Activated CD4-positive, alpha-beta T cell treated with anti-CD3 and anti-CD28 coated beads for 36 hours (primary cell): ENCODE measurements around the gene PSEN2. TPM values are rescaled to one million over a fixed set of nuclear protein-coding genes. Genes with fewer than 3 reads are reported as not detected.
A peak's percentile ranks its signal among the peaks of the same experiment; 100 is the strongest.

Experiments used
- ATAC-seq: fragments of 200-7000 bp; cut with Tn5 transposase; one replicate; pipeline ENCODE4 v1.10.0; 2021; ENCODE audit warnings: mild to moderate bottlenecking, moderate library complexity
- CTCF ChIA-PET: fragments of 350-600 bp; sonication (Branson Sonifier 250); formaldehyde crosslinking; loops from one replicate; lab custom pipeline; 2021; ENCODE audit warnings: antibody characterized with exemption; lab: Charles Lee
- POLR2A ChIA-PET: fragments of 350-600 bp; sonication (Branson Sonifier 250); formaldehyde crosslinking; loops from one replicate; lab custom pipeline; 2021; ENCODE audit warnings: antibody characterized with exemption, inconsistent platforms; lab: Charles Lee
- DNase-seq: peaks from one replicate; pipeline ENCODE4 v3.0.0-alpha.2; 2020
- H3K27ac Mint-ChIP-seq: one replicate; pipeline ENCODE4 v1.8.0; 2021; ENCODE audit warnings: mixed read lengths
- H3K27me3 Mint-ChIP-seq: one replicate; pipeline ENCODE4 v1.8.0; 2021; ENCODE audit warnings: mixed read lengths
- H3K36me3 Mint-ChIP-seq: one replicate; pipeline ENCODE4 v1.8.0; 2021; ENCODE audit warnings: low read depth, mixed read lengths
- H3K4me1 Mint-ChIP-seq: one replicate; pipeline ENCODE4 v1.8.0; 2021; ENCODE audit warnings: mixed read lengths
- H3K4me3 Mint-ChIP-seq: one replicate; pipeline ENCODE4 v1.8.0; 2021; ENCODE audit warnings: mild to moderate bottlenecking, moderate library complexity, mixed read lengths
- H3K9me3 Mint-ChIP-seq: one replicate; pipeline ENCODE4 v1.8.0; 2021; ENCODE audit warnings: low read depth, mixed read lengths
- intact Hi-C, 2 experiments: fragments of 100-400 bp; cut with DNase I in 1 of 2; cut with micrococcal nuclease in 1 of 2; formaldehyde crosslinking; loops; one replicate each; pipeline versions ENCODE4 v1.14.2 to v1.15.1; 2022 to 2024; cut with DNase I, micrococcal nuclease
- total RNA-seq, 2 experiments: library from RNA; stranded (reverse); gene quantifications; one replicate each; pipeline ENCODE4 v1.2.3, GENCODE V29; 2021

The PSEN2 gene
- total RNA-seq, 2 experiments from 2014 or later, result 2.2 to 3.2 TPM

GRCh38 chr1:226864311-226864710 lies 6.1 kb upstream of the PSEN2 start:
- DNase-seq (no peak), ATAC-seq (no peak)
- intact Hi-C loops, result no loop called here
- H3K4me1 Mint-ChIP-seq, result peaks cover 11% of the 10 kb centered on the region
- H3K27ac Mint-ChIP-seq, result no peak overlapping the region
- POLR2A ChIA-PET, result no interaction called here
- no peaks in the 10 kb centered on the region for H3K36me3 Mint-ChIP-seq
- H3K9me3 Mint-ChIP-seq, result no peaks in the 10 kb centered on the region
- peaks cover 10% of the 10 kb centered on the region for H3K27me3 Mint-ChIP-seq
- no peak overlapping the region for H3K4me3 Mint-ChIP-seq
- CTCF ChIA-PET, result interaction anchor here (0.6 to 1.6 kb wide), 2 partner anchors 238 to 735 kb away, joined by 4 read pairs; no protein-coding TSS in a partner anchor

- Mint-ChIP-seq H3K36me3 (no peaks in the 10 kb centered on the region), H3K27ac (no peak overlapping the region), H3K4me1 (peaks cover 11% of the 10 kb centered on the region), H3K27me3 (peaks cover 19% of the 10 kb centered on the region), H3K9me3 (no peaks in the 10 kb centered on the region), H3K4me3 (no peak overlapping the region)
- ChIA-PET CTCF (interaction anchor here (0.7 to 0.8 kb wide), 2 partner anchors 75 to 109 kb away, joined by 3 read pairs; no protein-coding TSS in a partner anchor), POLR2A (no interaction called here)
- intact Hi-C loops, result no loop called here
- DNase-seq (no peak), ATAC-seq (no peak)
Measured at GRCh38 chr1:226865590-226865989, 4.8 kb upstream of the PSEN2 start.

- Mint-ChIP-seq H3K27me3 (peaks cover 29% of the 10 kb centered on the region), H3K9me3 (no peaks in the 10 kb centered on the region), H3K4me1 (peaks cover 15% of the 10 kb centered on the region), H3K4me3 (no peak overlapping the region), H3K27ac (no peak overlapping the region), H3K36me3 (no peaks in the 10 kb centered on the region)
- ATAC-seq (no peak), DNase-seq (no peak)
- ChIA-PET CTCF (interaction anchor here (0.6 to 0.7 kb wide), 2 partner anchors 14 to 101 kb away, joined by 3 to 4 read pairs; no protein-coding TSS in a partner anchor), POLR2A (no interaction called here)
- intact Hi-C loops, result no loop called here
Measured at GRCh38 chr1:226867461-226868054, 2.9 kb upstream of the PSEN2 start.

- DNase-seq (no peak), ATAC-seq (no peak)
- Mint-ChIP-seq H3K27me3 (peaks cover 29% of the 10 kb centered on the region), H3K9me3 (no peaks in the 10 kb centered on the region), H3K36me3 (no peaks in the 10 kb centered on the region), H3K4me3 (no peak overlapping the region), H3K4me1 (peaks cover 5% of the 10 kb centered on the region), H3K27ac (no peak overlapping the region)
- intact Hi-C loops, result no loop called here
- ChIA-PET POLR2A (no interaction called here), CTCF (no interaction called here)
Measured at GRCh38 chr1:226868726-226869125, 1.7 kb upstream of the PSEN2 start.

GRCh38 chr1:226870026-226870400 lies 403 bp upstream of the PSEN2 start:
- H3K27me3 Mint-ChIP-seq, result peaks cover 27% of the 10 kb centered on the region
- DNase-seq, result no peak
- no peak overlapping the region for H3K27ac Mint-ChIP-seq
- no peaks in the 10 kb centered on the region for H3K9me3 Mint-ChIP-seq
- H3K4me1 Mint-ChIP-seq, result peaks cover 5% of the 10 kb centered on the region
- CTCF ChIA-PET, result interaction anchor here (1.1 kb wide), 1 partner anchor 13 kb away, joined by 3 read pairs; no protein-coding TSS in a partner anchor
- POLR2A ChIA-PET, result no interaction called here
- ATAC-seq, result no peak
- intact Hi-C loops, result no loop called here
- H3K4me3 Mint-ChIP-seq, result peak overlapping the region; percentile 67
- no peaks in the 10 kb centered on the region for H3K36me3 Mint-ChIP-seq

- Mint-ChIP-seq H3K9me3 (no peaks in the 10 kb centered on the region), H3K4me3 (peak overlapping the region; percentile 69), H3K4me1 (peaks cover 5% of the 10 kb centered on the region), H3K27me3 (peaks cover 27% of the 10 kb centered on the region), H3K36me3 (no peaks in the 10 kb centered on the region), H3K27ac (no peak overlapping the region)
- intact Hi-C loops, result no loop called here
- ATAC-seq (no peak), DNase-seq (no peak)
- ChIA-PET POLR2A (interaction anchor here (0.9 kb wide), 1 partner anchor 11 kb away, joined by 3 read pairs; no protein-coding TSS in a partner anchor), CTCF (interaction anchor here (0.7 kb wide), 1 partner anchor 35 kb away, joined by 3 read pairs; no protein-coding TSS in a partner anchor)
Measured at GRCh38 chr1:226871636-226872327, 1.4 kb downstream of the PSEN2 start.

GRCh38 chr1:226872437-226872836 lies 2.0 kb downstream of the PSEN2 start:
- Mint-ChIP-seq H3K4me3 (no peak overlapping the region), H3K27ac (no peak overlapping the region), H3K4me1 (peaks cover 5% of the 10 kb centered on the region), H3K9me3 (no peaks in the 10 kb centered on the region), H3K27me3 (peaks cover 27% of the 10 kb centered on the region), H3K36me3 (no peaks in the 10 kb centered on the region)
- ATAC-seq (no peak), DNase-seq (no peak)
- intact Hi-C loops, result no loop called here
- POLR2A ChIA-PET, result no interaction called here
- CTCF ChIA-PET, result no interaction called here

- intact Hi-C loops, result no loop called here
- ATAC-seq, result no peak
Measured at GRCh38 chr1:226873771-226874578, 3.6 kb downstream of the PSEN2 start.

GRCh38 chr1:226874579-226875425 lies 4.4 kb downstream of the PSEN2 start:
- Mint-ChIP-seq H3K27ac (no peak overlapping the region), H3K9me3 (no peaks in the 10 kb centered on the region), H3K4me3 (no peak overlapping the region), H3K36me3 (no peaks in the 10 kb centered on the region), H3K27me3 (peaks cover 14% of the 10 kb centered on the region), H3K4me1 (peaks cover 5% of the 10 kb centered on the region)
- intact Hi-C loops, result no loop called here
- CTCF ChIA-PET, result interaction anchor here (0.8 kb wide), 1 partner anchor 12 kb away, joined by 3 read pairs; no protein-coding TSS in a partner anchor
- POLR2A ChIA-PET, result interaction anchor here (1.5 kb wide), 1 partner anchor 8 kb away, joined by 4 read pairs; no protein-coding TSS in a partner anchor
- no peak for ATAC-seq
- DNase-seq, result no peak

More at GRCh38 chr1:226873771-226874578, 3.6 kb downstream of the PSEN2 start:
- Mint-ChIP-seq H3K36me3 (no peaks in the 10 kb centered on the region), H3K9me3 (no peaks in the 10 kb centered on the region), H3K27ac (no peak overlapping the region), H3K4me3 (no peak overlapping the region), H3K27me3 (peaks cover 20% of the 10 kb centered on the region), H3K4me1 (peaks cover 5% of the 10 kb centered on the region)
- no peak for DNase-seq
- ChIA-PET CTCF (interaction anchor here (0.8 kb wide), 1 partner anchor 11 kb away, joined by 3 read pairs; no protein-coding TSS in a partner anchor), POLR2A (interaction anchor here (1.5 kb wide), 1 partner anchor 9 kb away, joined by 4 read pairs; no protein-coding TSS in a partner anchor)

GRCh38 chr1:226875641-226876295 lies 5.4 kb downstream of the PSEN2 start:
- Mint-ChIP-seq H3K27me3 (peaks cover 10% of the 10 kb centered on the region), H3K4me3 (no peak overlapping the region), H3K36me3 (no peaks in the 10 kb centered on the region), H3K27ac (no peak overlapping the region), H3K4me1 (peaks cover 5% of the 10 kb centered on the region), H3K9me3 (no peaks in the 10 kb centered on the region)
- ChIA-PET POLR2A (no interaction called here), CTCF (no interaction called here)
- DNase-seq (peak; percentile 37), ATAC-seq (no peak)
- intact Hi-C loops, result no loop called here
